Kidney (tissue), 14 donors: ENCODE results near the gene GMPR. TPM values are rescaled to one million over a fixed set of nuclear protein-coding genes. Genes with fewer than 3 reads are reported as not detected.
A peak's percentile ranks its signal among the peaks of the same experiment; 100 is the strongest.

ENCODE experiments used
- DNase-seq, 5 donors: peaks; one replicate each; pipeline ENCODE4 v3.0.0-alpha.2; 2013 to 2020
- FAIRE-seq: peaks from 2 replicates; lab custom pipeline; 2012; peaks lifted over from hg19 to GRCh38; lab: Jason Lieb, UNC
- H3K27ac ChIP-seq, 2 donors: one replicate each; pipeline ENCODE4 v1.7.0; 2013; ENCODE audit warnings: low read depth in 2 of 2, low read length in 2 of 2, inconsistent platforms in 1 of 2
- H3K27me3 ChIP-seq: one replicate; pipeline ENCODE4 v1.7.1; 2013; ENCODE audit warnings: low read length, inconsistent platforms; ENCODE audit not compliant: control insufficient read depth, insufficient read depth
- H3K36me3 ChIP-seq, 3 donors: one replicate each; pipeline versions ENCODE4 v1.7.0 to v1.7.1; 2013; ENCODE audit warnings: low read length in 3 of 3, control low read depth in 1 of 3, inconsistent platforms in 1 of 3; ENCODE audit not compliant: insufficient read depth in 3 of 3, control insufficient read depth in 2 of 3
- H3K4me1 ChIP-seq, 3 donors: one replicate each; pipeline versions ENCODE4 v1.7.0 to v1.7.1; 2013; ENCODE audit warnings: low read length in 3 of 3, inconsistent platforms in 1 of 3, low read depth in 1 of 3; ENCODE audit not compliant: control insufficient read depth in 2 of 3, insufficient read depth in 2 of 3
- H3K4me3 ChIP-seq, 3 donors: one replicate each; pipeline versions ENCODE4 v1.7.0 to v1.8.1; 2013; ENCODE audit warnings: low read length in 3 of 3, control low read depth in 1 of 3, inconsistent platforms in 1 of 3
- H3K9ac ChIP-seq, 3 donors: one replicate each; pipeline versions ENCODE4 v1.7.0 to v1.7.1; 2013; ENCODE audit warnings: low read length in 3 of 3, control low read depth in 1 of 3, inconsistent platforms in 1 of 3
- H3K9me3 ChIP-seq, 3 donors: one replicate each; pipeline versions ENCODE4 v1.7.0 to v1.7.1; 2013; ENCODE audit warnings: low read length in 3 of 3, control low read depth in 1 of 3, inconsistent platforms in 1 of 3; ENCODE audit not compliant: control insufficient read depth in 2 of 3, insufficient read depth in 1 of 3
- intact Hi-C: fragments of 100-400 bp; cut with DNase I; formaldehyde crosslinking; loops from one replicate; pipeline ENCODE4 v1.11.1; 2022
- polyA plus RNA-seq: library from polyadenylated mRNA; stranded (reverse); fragments of 350-450 nt; fragmentation: Illumina TruSeq; extraction: RNeasy Lipid Tissue Mini Kit (QIAGEN cat#74804); gene quantifications from one replicate; pipeline ENCODE4 v1.2.3, GENCODE V29; 2014; ENCODE audit warnings: low read depth, low replicate concordance; ENCODE audit not compliant: insufficient read depth
- total RNA-seq: library from RNA; stranded (reverse); fragmentation: NEBNext Ultra II Directional; extraction: Animal tissue kit (Norgen Biotek cat#: 25700); gene quantifications from one replicate; pipeline ENCODE4 v1.2.1, GENCODE V29; 2021
- TF ChIP-seq, protein P1 (sequence below): IDR thresholded peaks from 3 replicates; pipeline ENCODE4 v1.5.1; 2012; ENCODE audit warnings: mild to moderate bottlenecking, moderate library complexity, borderline replicate concordance; ENCODE audit not compliant: insufficient read depth; ENCODE audit errors: extremely low read depth
- donor health status: control.
- donor health status: control.
- donor health status: control.
- donor health status: control.
- donor health status: control.
- donor health status: DM: yes; HTN: yes; CAD: no.
- donor health status: Normal renal cell carcinoma (clear cell type).

The GMPR gene
- total and polyA plus RNA-seq, 2 donors from 2014 or later = 51.4 to 54.5 TPM

GRCh38 chr6:16318953-16319720 is 80.8 kb downstream of the GMPR start:
- intact Hi-C loops = no loop called here
- Histone ChIP-seq H3K4me3 (no peak overlapping the region), H3K4me1 (peaks cover 3 to 8% (median 3%) of the 10 kb centered on the region in 3 donors), H3K27me3 (no peaks in the 10 kb centered on the region), H3K27ac (peak overlapping the region in 1 of 2 donors; percentile 44), H3K9me3 (no peaks in the 10 kb centered on the region), H3K36me3 (no peaks in the 10 kb centered on the region), H3K9ac (no peak overlapping the region)
- FAIRE-seq (no peak), DNase-seq (no peak)
- TF ChIP-seq, protein P1, sequence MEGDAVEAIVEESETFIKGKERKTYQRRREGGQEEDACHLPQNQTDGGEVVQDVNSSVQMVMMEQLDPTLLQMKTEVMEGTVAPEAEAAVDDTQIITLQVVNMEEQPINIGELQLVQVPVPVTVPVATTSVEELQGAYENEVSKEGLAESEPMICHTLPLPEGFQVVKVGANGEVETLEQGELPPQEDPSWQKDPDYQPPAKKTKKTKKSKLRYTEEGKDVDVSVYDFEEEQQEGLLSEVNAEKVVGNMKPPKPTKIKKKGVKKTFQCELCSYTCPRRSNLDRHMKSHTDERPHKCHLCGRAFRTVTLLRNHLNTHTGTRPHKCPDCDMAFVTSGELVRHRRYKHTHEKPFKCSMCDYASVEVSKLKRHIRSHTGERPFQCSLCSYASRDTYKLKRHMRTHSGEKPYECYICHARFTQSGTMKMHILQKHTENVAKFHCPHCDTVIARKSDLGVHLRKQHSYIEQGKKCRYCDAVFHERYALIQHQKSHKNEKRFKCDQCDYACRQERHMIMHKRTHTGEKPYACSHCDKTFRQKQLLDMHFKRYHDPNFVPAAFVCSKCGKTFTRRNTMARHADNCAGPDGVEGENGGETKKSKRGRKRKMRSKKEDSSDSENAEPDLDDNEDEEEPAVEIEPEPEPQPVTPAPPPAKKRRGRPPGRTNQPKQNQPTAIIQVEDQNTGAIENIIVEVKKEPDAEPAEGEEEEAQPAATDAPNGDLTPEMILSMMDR = no peak

DNA sequence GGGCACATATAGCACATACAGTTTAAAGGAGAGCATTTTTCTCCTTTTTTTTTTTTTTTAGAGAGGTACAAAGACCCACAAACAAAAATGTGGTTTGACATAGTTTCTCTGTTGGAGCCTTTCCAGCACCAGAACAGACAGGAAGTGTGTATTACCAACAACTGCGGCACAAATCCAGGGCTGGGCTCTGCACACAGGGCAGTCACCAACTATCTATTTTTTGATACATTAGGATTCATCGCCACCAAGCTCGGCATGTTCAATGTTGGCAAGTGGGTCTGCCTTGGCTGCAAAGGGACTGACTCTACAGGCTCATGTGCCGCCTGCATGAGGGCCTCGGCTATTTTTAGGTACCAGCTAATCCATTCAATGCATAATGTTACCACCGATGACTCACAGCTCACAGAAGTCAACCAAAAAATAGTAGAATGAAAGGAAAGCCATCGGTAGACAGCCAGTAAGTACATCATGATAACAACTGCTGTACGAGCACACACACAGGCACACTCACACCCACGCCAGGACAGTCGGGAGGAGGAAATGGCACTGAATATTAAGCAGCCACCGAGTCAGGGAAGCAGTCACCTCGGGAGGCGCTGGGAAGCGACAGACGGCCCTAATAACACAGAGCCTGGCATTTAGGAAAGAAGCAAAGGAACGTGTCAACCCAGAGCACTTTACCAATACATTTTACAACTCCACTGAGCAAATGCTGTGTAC is 81.6 kb downstream of the GMPR start:
- H3K4me3 ChIP-seq = peak overlapping the region in 1 of 3 donors; percentile 24
- intact Hi-C loops = no loop called here
- no peaks in the 10 kb centered on the region for H3K9me3 ChIP-seq
- peaks cover 3 to 8% (median 3%) of the 10 kb centered on the region in 3 donors for H3K4me1 ChIP-seq
- peak overlapping the region; percentile 45 to 57 for H3K27ac ChIP-seq
- DNase-seq = peak in 2 of 5 donors; percentile 29 to 81
- no peak overlapping the region for H3K9ac ChIP-seq
- H3K27me3 ChIP-seq = no peaks in the 10 kb centered on the region
- TF ChIP-seq, protein P1 = no peak
- no peaks in the 10 kb centered on the region for H3K36me3 ChIP-seq
- FAIRE-seq = no peak

DNA sequence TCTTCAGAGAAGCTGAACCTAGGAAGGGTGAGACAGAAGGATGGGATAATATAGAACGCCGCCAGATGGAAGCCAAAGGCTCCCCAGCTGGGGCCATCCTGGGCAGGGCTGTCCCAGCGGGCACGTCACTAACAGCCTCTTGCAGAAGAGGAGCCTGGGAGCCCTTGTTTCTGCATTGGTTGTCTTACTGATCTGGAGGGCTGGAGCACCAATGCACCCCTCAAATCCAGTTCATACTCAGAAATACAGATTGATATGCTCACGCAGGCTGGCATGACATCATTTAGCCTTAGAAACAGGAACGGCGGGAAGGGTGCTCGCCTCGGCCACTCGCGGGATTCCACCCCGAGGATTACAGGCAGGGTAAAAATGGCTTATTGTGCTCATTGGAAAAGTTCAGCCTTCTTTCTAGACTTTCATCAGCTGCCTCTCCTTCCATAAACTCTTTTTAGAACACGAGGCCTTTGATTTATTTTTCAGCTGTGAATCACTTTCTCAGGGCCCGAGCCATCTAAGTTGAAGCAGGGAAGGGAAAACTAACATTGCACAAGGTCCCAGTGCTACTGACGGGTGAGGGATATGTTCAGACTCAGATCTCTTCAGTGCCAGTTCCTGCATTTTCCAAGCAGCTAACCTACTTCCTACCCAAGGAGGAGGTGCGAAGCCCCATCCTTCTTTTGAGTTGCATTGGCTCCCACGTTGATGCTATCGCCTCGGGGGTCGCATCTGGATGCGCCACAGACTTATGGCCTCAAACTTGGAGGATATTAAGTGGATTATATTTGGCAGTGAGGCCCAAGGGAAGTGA is 82.3 kb downstream of the GMPR start:
- intact Hi-C loops = no loop called here
- FAIRE-seq (no peak), DNase-seq (peak in 1 of 5 donors; percentile 39)
- Histone ChIP-seq H3K27me3 (no peaks in the 10 kb centered on the region), H3K9ac (no peak overlapping the region), H3K9me3 (no peaks in the 10 kb centered on the region), H3K36me3 (no peaks in the 10 kb centered on the region), H3K4me3 (peak overlapping the region in 1 of 3 donors; percentile 24), H3K27ac (peak overlapping the region; percentile 45 to 57), H3K4me1 (peaks cover 3 to 8% (median 3%) of the 10 kb centered on the region in 3 donors)
- TF ChIP-seq, protein P1 = no peak
